Psoas muscle (tissue), 8 donors: ENCODE data around the gene SATB2. TPM values are rescaled to one million over a fixed set of nuclear protein-coding genes. Genes with fewer than 3 reads are reported as not detected.

Experiments
- ATAC-seq, 4 donors: fragments of 200-7000 bp; cut with Tn5 transposase; one replicate each; pipeline ENCODE4 v1.9.1; 2020; ENCODE audit warnings: moderate library complexity in 3 of 4, mild to moderate bottlenecking in 2 of 4
- DNase-seq, 2 donors: peaks; one replicate each; pipeline ENCODE4 v3.0.0-alpha.2; 2020
- H3K27ac ChIP-seq: fragments of 200-600 bp; one replicate; pipeline ENCODE4 v1.8.0; 2022
- H3K27me3 ChIP-seq, 3 donors: fragments of 200-600 bp in 1 of 3; one replicate each; pipeline versions ENCODE4 v1.6.1 to v1.8.0; 2013 to 2022; ENCODE audit warnings: low read length in 2 of 3, mild to moderate bottlenecking in 2 of 3, moderate library complexity in 1 of 3; ENCODE audit not compliant: insufficient read depth in 3 of 3
- H3K36me3 ChIP-seq, 2 donors: fragments of 200-600 bp in 1 of 2; one replicate each; pipeline versions ENCODE4 v1.6.1 to v1.8.0; 2013 to 2022; ENCODE audit warnings: low read depth in 1 of 2, mild to moderate bottlenecking in 1 of 2, moderate library complexity in 1 of 2; ENCODE audit not compliant: insufficient read depth in 1 of 2
- H3K4me1 ChIP-seq: fragments of 200-600 bp; one replicate; pipeline ENCODE4 v1.8.0; 2022
- H3K4me3 ChIP-seq: fragments of 200-600 bp; one replicate; pipeline ENCODE4 v1.8.0; 2022; ENCODE audit warnings: mild to moderate bottlenecking
- H3K9me3 ChIP-seq: fragments of 200-600 bp; one replicate; pipeline ENCODE4 v1.8.0; 2022
- CTCF ChIP-seq: fragments of 200-600 bp; IDR thresholded peaks from one replicate; pipeline ENCODE4 v1.8.0; 2022; ENCODE audit warnings: antibody characterized with exemption
- WGBS, 3 donors: extraction: QIAGEN DNeasy Blood & Tissue Kit; methylation state at CpG; one replicate each; pipeline versions ENCODE4 v1.1.6 to v1.1.7; 2013; 5-methylcytosine and 5-hydroxymethylcytosine counted together
- intact Hi-C, 2 donors: fragments of 100-400 bp; cut with DNase I; formaldehyde crosslinking; loops; one replicate each; pipeline versions ENCODE4 v1.11.0 to v1.14.2; 2022
- polyA plus RNA-seq, 3 donors: library from polyadenylated mRNA; stranded (reverse); fragments of 200-250 nt; gene quantifications; one replicate each; pipeline ENCODE4 v1.2.3, GENCODE V29; 2013
- total RNA-seq, 4 donors: library from RNA; stranded (reverse); fragmentation: NEBNext Ultra II Directional in 2 of 4; extraction: Animal tissue kit (Norgen Biotek cat#: 25700) in 2 of 4; gene quantifications; one replicate each; pipeline versions ENCODE4 v1.2.1 to v1.2.4, GENCODE V29; 2021 to 2023
- donor health status: healthy with polysubstance abuse.
- donor health status: DM: no; HTN: no; CAD: no; lungs with moderate emphysema.
- donor health status: Bipolar disorder and iron deficiency.
- donor health status: healthy.
- donor health status: DM: yes; HTN: yes; CAD: no.
- donor health status: DM: no; HTN: no; CAD: no.
- donor health status: DM: no; HTN: no; CAD: no.
- donor health status: DM: yes; HTN: yes; CAD: no.

The SATB2 gene
- total and polyA plus RNA-seq, 7 donors = 0.46 to 2.4 (median 1.6) TPM

GRCh38 chr2:199364153-199364552 lies 93.6 kb downstream of the SATB2 start:
- Histone ChIP-seq H3K27ac (no peak overlapping the region), H3K27me3 (peaks cover 0 to 4% (median 0%) of the 10 kb centered on the region in 3 donors), H3K9me3 (no peaks in the 10 kb centered on the region), H3K36me3 (no peaks in the 10 kb centered on the region), H3K4me3 (no peak overlapping the region), H3K4me1 (no peaks in the 10 kb centered on the region)
- no peak for ATAC-seq
- 78 to 80% (median 79%) methylated on average over 3 of the region's 3 CpGs for WGBS, 3 donors
- intact Hi-C loops = no loop called here
- no peak for TF ChIP-seq CTCF
- no peak for DNase-seq

- WGBS, 3 donors = 70 to 71% (median 71%) methylated on average over 5 of the region's 5 CpGs
- no peak for TF ChIP-seq CTCF
- Histone ChIP-seq H3K27ac (no peak overlapping the region), H3K4me1 (no peaks in the 10 kb centered on the region), H3K4me3 (no peak overlapping the region), H3K9me3 (no peaks in the 10 kb centered on the region), H3K27me3 (no peaks in the 10 kb centered on the region), H3K36me3 (no peaks in the 10 kb centered on the region)
- DNase-seq = no peak
- no peak for ATAC-seq
- intact Hi-C loops = no loop called here
Measured at GRCh38 chr2:199356412-199356811, 101.3 kb downstream of the SATB2 start.

- H3K9me3 ChIP-seq = no peaks in the 10 kb centered on the region
- ATAC-seq = no peak
- H3K4me3 ChIP-seq = no peak overlapping the region
- no peak for DNase-seq
- no peak for TF ChIP-seq CTCF
- H3K27me3 ChIP-seq = no peaks in the 10 kb centered on the region
- intact Hi-C loops = no loop called here
- H3K4me1 ChIP-seq = no peaks in the 10 kb centered on the region
- no peak overlapping the region for H3K27ac ChIP-seq
- WGBS, 3 donors = 45 to 67% (median 50%) methylated on average over 7 of the region's 7 CpGs
- H3K36me3 ChIP-seq = no peaks in the 10 kb centered on the region
Measured at GRCh38 chr2:199348871-199349270, 108.9 kb downstream of the SATB2 start.

GRCh38 chr2:199344012-199344411 lies 113.7 kb downstream of the SATB2 start:
- H3K27ac ChIP-seq = no peak overlapping the region
- H3K27me3 ChIP-seq = no peaks in the 10 kb centered on the region
- no peak for TF ChIP-seq CTCF
- no peaks in the 10 kb centered on the region for H3K9me3 ChIP-seq
- H3K36me3 ChIP-seq = no peaks in the 10 kb centered on the region
- ATAC-seq (no peak), DNase-seq (no peak)
- H3K4me1 ChIP-seq = no peaks in the 10 kb centered on the region
- intact Hi-C loops = no loop called here
- 78 to 83% (median 80%) methylated on average over 2 of the region's 2 CpGs for WGBS, 3 donors
- no peak overlapping the region for H3K4me3 ChIP-seq

- Histone ChIP-seq H3K4me1 (no peaks in the 10 kb centered on the region), H3K27me3 (no peaks in the 10 kb centered on the region), H3K27ac (no peak overlapping the region), H3K4me3 (no peak overlapping the region), H3K9me3 (no peaks in the 10 kb centered on the region), H3K36me3 (no peaks in the 10 kb centered on the region)
- intact Hi-C loops = no loop called here
- TF ChIP-seq CTCF = no peak
- DNase-seq (no peak), ATAC-seq (no peak)
- WGBS, 3 donors = 54 to 58% (median 56%) methylated on average over 1 of the region's 1 CpG
Measured at GRCh38 chr2:199342334-199342733, 115.4 kb downstream of the SATB2 start.
